Thyroid gland (tissue), 4 donors: Measurements from ENCODE around the gene EID2B. TPM values are rescaled to one million over a fixed set of nuclear protein-coding genes. Genes with fewer than 3 reads are reported as not detected.

Experiments used
- DNase-seq, 2 donors: peaks; one replicate each; pipeline ENCODE4 v3.0.0-alpha.2; 2019
- H3K27ac ChIP-seq, 3 donors: fragments of 200-600 bp; sonication (generic); 1 replicate in 2 of 3; 2 replicates in 1 of 3; pipeline ENCODE4 v1.5.1; 2016 to 2019; ENCODE audit warnings: mild to moderate bottlenecking in 1 of 3, moderate library complexity in 1 of 3
- H3K27me3 ChIP-seq: fragments of 200-600 bp; sonication (generic); one replicate; pipeline ENCODE4 v1.5.1; 2019
- H3K36me3 ChIP-seq, 2 donors: fragments of 200-600 bp; sonication (generic); one replicate each; pipeline ENCODE4 v1.5.1; 2016 to 2019
- H3K4me1 ChIP-seq, 2 donors: fragments of 200-600 bp; sonication (generic); one replicate each; pipeline ENCODE4 v1.5.1; 2017 to 2019
- H3K4me3 ChIP-seq, 3 donors: fragments of 200-600 bp; sonication (generic); replicated peaks in 1 of 3; 1 replicate in 2 of 3; 2 replicates in 1 of 3; pipeline ENCODE4 v1.5.1; 2016; ENCODE audit warnings: mild to moderate bottlenecking in 1 of 3
- H3K9me3 ChIP-seq: fragments of 200-600 bp; sonication (generic); one replicate; pipeline ENCODE4 v1.5.1; 2017
- CTCF ChIP-seq, 6 experiments: fragments of 200-600 bp in 3 of 6; fragments of 450-650 bp in 3 of 6; sonication (generic) in 3 of 6; IDR thresholded peaks; one replicate each; pipeline ENCODE4 v1.5.1; 2016 to 2019; ENCODE audit warnings: antibody characterized with exemption in 6 of 6, mild to moderate bottlenecking in 2 of 6, inconsistent platforms in 1 of 6, moderate library complexity in 1 of 6
- POLR2A ChIP-seq, 2 donors: fragments of 450-650 bp; IDR thresholded peaks; one replicate each; pipeline ENCODE4 v1.6.1; 2017; ENCODE audit warnings: antibody characterized with exemption in 2 of 2, mild to moderate bottlenecking in 2 of 2, moderate library complexity in 1 of 2
- WGBS, 2 donors: methylation state at CpG; one replicate each; pipeline ENCODE4 v1.1.5; 2017; 5-methylcytosine and 5-hydroxymethylcytosine counted together
- intact Hi-C: fragments of 100-400 bp; cut with DNase I; formaldehyde crosslinking; loops from one replicate; pipeline ENCODE4 v1.15.1; 2023
- total RNA-seq, 4 donors: library from RNA; depleted of rRNA; stranded (reverse); fragments of >200 nt; gene quantifications; one replicate each; pipeline ENCODE4 v1.2.3, GENCODE V29; 2016

EID2B gene
- total RNA-seq, 4 donors from 2014 or later = 2.4 to 7.1 (median 4.4) TPM

GRCh38 chr19:39492225-39492624, 40.4 kb downstream of the EID2B start:
- DNase-seq = no peak
- no peak overlapping the region for H3K4me3 ChIP-seq
- H3K27me3 ChIP-seq = peaks cover 4% of the 10 kb centered on the region
- intact Hi-C loops = no loop called here
- TF ChIP-seq CTCF (IDR thresholded peaks at IDR 0.05) (no peak), POLR2A (IDR thresholded peaks at IDR 0.05) (no peak)
- no peaks in the 10 kb centered on the region for H3K4me1 ChIP-seq
- no peaks in the 10 kb centered on the region for H3K9me3 ChIP-seq
- WGBS, 2 donors = 92 to 95% methylated on average over 6 of the region's 6 CpGs
- no peak overlapping the region for H3K27ac ChIP-seq
- peaks cover 34 to 41% of the 10 kb centered on the region in 2 donors for H3K36me3 ChIP-seq

- H3K27me3 ChIP-seq = no peaks in the 10 kb centered on the region
- WGBS, 2 donors = 92 to 94% methylated on average over 10 of the region's 10 CpGs
- H3K9me3 ChIP-seq = no peaks in the 10 kb centered on the region
- no peaks in the 10 kb centered on the region for H3K4me1 ChIP-seq
- TF ChIP-seq CTCF (IDR thresholded peaks at IDR 0.05) (no peak), POLR2A (IDR thresholded peaks at IDR 0.05) (no peak)
- H3K36me3 ChIP-seq = peaks cover 52 to 53% of the 10 kb centered on the region in 2 donors
- no peak overlapping the region for H3K27ac ChIP-seq
- intact Hi-C loops = no loop called here
- no peak for DNase-seq
- no peak overlapping the region for H3K4me3 ChIP-seq
These were observed 42.9 kb downstream of the EID2B start for GRCh38 chr19:39489756-39490155.

- TF ChIP-seq CTCF (IDR thresholded peaks at IDR 0.05) (no peak), POLR2A (IDR thresholded peaks at IDR 0.05) (no peak)
- Histone ChIP-seq H3K4me3 (no peak overlapping the region), H3K4me1 (peaks cover 17 to 20% of the 10 kb centered on the region in 2 donors), H3K36me3 (peaks cover 24 to 25% of the 10 kb centered on the region in 2 donors), H3K27ac (no peak overlapping the region), H3K27me3 (no peaks in the 10 kb centered on the region), H3K9me3 (no peaks in the 10 kb centered on the region)
- intact Hi-C loops = no loop called here
- no peak for DNase-seq
- 79% methylated on average over 6 of the region's 6 CpGs for WGBS, 2 donors
These were observed 49.5 kb downstream of the EID2B start for GRCh38 chr19:39483141-39483540.

- no peaks in the 10 kb centered on the region for H3K27me3 ChIP-seq
- intact Hi-C loops = no loop called here
- no peaks in the 10 kb centered on the region for H3K9me3 ChIP-seq
- H3K36me3 ChIP-seq = peaks cover 13 to 14% of the 10 kb centered on the region in 2 donors
- 53 to 67% methylated on average over 11 of the region's 11 CpGs for WGBS, 2 donors
- TF ChIP-seq POLR2A (IDR thresholded peaks at IDR 0.05) (no peak), CTCF (IDR thresholded peaks at IDR 0.05) (no peak)
- H3K27ac ChIP-seq = no peak overlapping the region
- H3K4me1 ChIP-seq = peaks cover 17 to 20% of the 10 kb centered on the region in 2 donors
- DNase-seq = no peak
- peak overlapping the region; percentile 79 to 86 (median 81) for H3K4me3 ChIP-seq
These were observed 51.0 kb downstream of the EID2B start for GRCh38 chr19:39481676-39482075.

GRCh38 chr19:39481229-39481545, 51.5 kb downstream of the EID2B start:
- 0 to 1% methylated on average over 12 of the region's 12 CpGs for WGBS, 2 donors

More at GRCh38 chr19:39481229-39481545, 51.5 kb downstream of the EID2B start:
- Histone ChIP-seq H3K36me3 (peaks cover 14 to 15% of the 10 kb centered on the region in 2 donors), H3K9me3 (no peaks in the 10 kb centered on the region), H3K27ac (peak overlapping the region in 2 of 3 donors; percentile 80 to 94), H3K27me3 (no peaks in the 10 kb centered on the region), H3K4me3 (peak overlapping the region; percentile 79 to 86 (median 81)), H3K4me1 (peaks cover 17 to 20% of the 10 kb centered on the region in 2 donors)
- intact Hi-C loops = no loop called here
- no peak for DNase-seq
- TF ChIP-seq CTCF (IDR thresholded peaks at IDR 0.05) = no peak
- TF ChIP-seq POLR2A (IDR thresholded peaks at IDR 0.05) = no peak

Other genes starting within 250 kb of the EID2B start
- not detected for gene IFNL1, start 236.4 kb downstream of the EID2B start, total RNA-seq
- 1 to 10 TPM in 3 of 4 donors, under 1 TPM in 1; 0.78 to 2.2 (median 1.1) TPM for gene LRFN1, start 212.0 kb downstream of the EID2B start, total RNA-seq
- 10 to 100 TPM in 3 of 4 donors, 1 to 10 TPM in 1; 6.3 to 54.7 (median 17.6) TPM for gene GMFG, start 196.8 kb downstream of the EID2B start, total RNA-seq
- gene SAMD4B, start 190.4 kb downstream of the EID2B start, total RNA-seq = 100 to 1,000 TPM in 3 of 4 donors, 10 to 100 TPM in 1; 79.5 to 212 (median 124) TPM
- 10 to 100 TPM; 38.8 to 60.3 (median 50.8) TPM for gene PAF1, start 141.7 kb downstream of the EID2B start, total RNA-seq
- gene MED29, start 141.5 kb downstream of the EID2B start, total RNA-seq = 10 to 100 TPM; 44.3 to 77.5 (median 63.4) TPM
- 100 to 1,000 TPM in 1 of 4 donors, 10 to 100 TPM in 3; 32.4 to 109 (median 62.4) TPM for gene ZFP36, start 126.0 kb downstream of the EID2B start, total RNA-seq
- gene PLEKHG2, start 120.2 kb downstream of the EID2B start, total RNA-seq = 10 to 100 TPM in 2 of 4 donors, 1 to 10 TPM in 2; 8.2 to 29.1 (median 10.7) TPM
- 1,000 to 10,000 TPM in 2 of 4 donors, 100 to 1,000 TPM in 2; 919 to 2,686 (median 1,277) TPM for gene RPS16, start 96.9 kb downstream of the EID2B start, total RNA-seq
- gene SUPT5H, start 87.3 kb downstream of the EID2B start, total RNA-seq = 100 to 1,000 TPM in 2 of 4 donors, 10 to 100 TPM in 2; 93.6 to 203 (median 116) TPM
- gene TIMM50, start 52.0 kb downstream of the EID2B start, total RNA-seq = 10 to 100 TPM; 74.4 to 86.5 (median 84.5) TPM
- gene DLL3, start 33.9 kb downstream of the EID2B start, total RNA-seq = under 1 TPM in 1 of 4 donors, not detected in 3; 0.56 TPM
- gene SELENOV, start 17.7 kb downstream of the EID2B start, total RNA-seq = 1 to 10 TPM; 2.5 to 4.4 (median 3.3) TPM
- 10 to 100 TPM; 15.3 to 24.4 (median 19.8) TPM for gene EID2, start 7.3 kb upstream of the EID2B start, total RNA-seq
- not detected for gene LGALS13, start 69.7 kb upstream of the EID2B start, total RNA-seq
- gene LGALS16, start 123.1 kb upstream of the EID2B start, total RNA-seq = not detected
- not detected for gene LGALS14, start 171.6 kb upstream of the EID2B start, total RNA-seq
- gene CLC, start 205.2 kb upstream of the EID2B start, total RNA-seq = not detected
- gene LEUTX, start 246.0 kb upstream of the EID2B start, total RNA-seq = not detected